Testis (tissue), 3 donors: ENCODE data around the gene IQCC. TPM values are rescaled to one million over a fixed set of nuclear protein-coding genes. Genes with fewer than 3 reads are reported as not detected.
A peak's percentile ranks its signal among the peaks of the same experiment; 100 is the strongest.

Experiments used
- DNase-seq: peaks from one replicate; pipeline ENCODE4 v3.0.0-alpha.2; 2019
- H3K27ac ChIP-seq, 2 donors: fragments of 200-600 bp; sonication (generic); one replicate each; pipeline ENCODE4 v1.5.1; 2019
- H3K27me3 ChIP-seq: fragments of 200-600 bp; sonication (generic); one replicate; pipeline ENCODE4 v1.5.1; 2019
- H3K36me3 ChIP-seq: fragments of 200-600 bp; sonication (generic); one replicate; pipeline ENCODE4 v1.5.1; 2017; ENCODE audit warnings: low read depth; ENCODE audit errors: missing control alignments
- H3K4me1 ChIP-seq: fragments of 200-600 bp; sonication (generic); one replicate; pipeline ENCODE4 v1.5.1; 2019
- H3K4me3 ChIP-seq, 2 donors: fragments of 200-600 bp; sonication (generic); one replicate each; pipeline ENCODE4 v1.5.1; 2017 to 2019
- H3K9me3 ChIP-seq: fragments of 200-600 bp; sonication (generic); one replicate; pipeline ENCODE4 v1.5.1; 2017
- POLR2A ChIP-seq: fragments of 450-650 bp; IDR thresholded peaks from one replicate; pipeline ENCODE4 v1.6.1; 2017; ENCODE audit warnings: antibody characterized with exemption, mild to moderate bottlenecking, moderate library complexity
- WGBS, 2 donors: methylation state at CpG; one replicate each; pipeline ENCODE4 v1.1.5; 2018; 5-methylcytosine and 5-hydroxymethylcytosine counted together
- intact Hi-C: fragments of 100-400 bp; cut with DNase I; formaldehyde crosslinking; loops from one replicate; pipeline ENCODE4 v1.15.1; 2023; ENCODE audit warnings: low total_unique reads
- polyA plus RNA-seq: library from polyadenylated mRNA; stranded (reverse); fragments of 350-450 nt; fragmentation: Illumina TruSeq; extraction: RNeasy Lipid Tissue Mini Kit (QIAGEN cat#74804); gene quantifications from one replicate; pipeline ENCODE4 v1.2.3, GENCODE V29; 2014; ENCODE audit warnings: low read depth, low replicate concordance; ENCODE audit not compliant: insufficient read depth
- total RNA-seq, 2 donors: library from RNA; depleted of rRNA; stranded (reverse); fragments of >200 nt; gene quantifications; one replicate each; pipeline ENCODE4 v1.2.3, GENCODE V29; 2016
- TF ChIP-seq, protein P1 (sequence below), 3 experiments: fragments of 450-650 bp in 2 of 3; fragments of 200-600 bp in 1 of 3; sonication (generic) in 1 of 3; IDR thresholded peaks; one replicate each; pipeline ENCODE4 v1.5.1; 2016 to 2019; ENCODE audit warnings: antibody characterized with exemption in 3 of 3, mild to moderate bottlenecking in 2 of 3, moderate library complexity in 1 of 3

The IQCC gene
- total and polyA plus RNA-seq, 3 donors from 2014 or later, result 11.9 to 21.6 (median 16.3) TPM

DNA sequence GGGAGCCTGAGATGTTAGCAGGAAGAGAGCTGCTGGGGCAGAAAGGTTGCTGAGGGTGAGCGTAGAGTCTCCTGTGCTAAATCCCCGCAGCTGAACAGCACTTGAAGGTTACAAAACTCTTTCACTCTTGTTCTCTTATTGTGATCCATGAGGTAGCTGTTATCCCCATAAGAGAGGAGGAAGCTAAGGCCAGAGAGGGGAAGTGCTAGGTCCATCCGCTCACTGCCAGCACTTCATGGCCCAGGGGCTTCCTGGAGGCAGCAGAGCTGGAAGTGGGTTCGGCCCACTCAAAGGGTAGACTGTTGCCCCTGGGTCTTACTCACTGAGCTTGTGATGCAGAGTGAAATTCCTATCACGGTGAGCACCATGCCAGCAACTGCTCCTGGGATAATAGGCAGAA lies 11.1 kb downstream of the IQCC start:
- Histone ChIP-seq H3K27ac (no peak overlapping the region), H3K36me3 (no peaks in the 10 kb centered on the region), H3K4me3 (no peak overlapping the region), H3K4me1 (peaks cover 25% of the 10 kb centered on the region), H3K9me3 (no peaks in the 10 kb centered on the region), H3K27me3 (no peaks in the 10 kb centered on the region)
- intact Hi-C loops, result no loop called here
- TF ChIP-seq, protein P1, sequence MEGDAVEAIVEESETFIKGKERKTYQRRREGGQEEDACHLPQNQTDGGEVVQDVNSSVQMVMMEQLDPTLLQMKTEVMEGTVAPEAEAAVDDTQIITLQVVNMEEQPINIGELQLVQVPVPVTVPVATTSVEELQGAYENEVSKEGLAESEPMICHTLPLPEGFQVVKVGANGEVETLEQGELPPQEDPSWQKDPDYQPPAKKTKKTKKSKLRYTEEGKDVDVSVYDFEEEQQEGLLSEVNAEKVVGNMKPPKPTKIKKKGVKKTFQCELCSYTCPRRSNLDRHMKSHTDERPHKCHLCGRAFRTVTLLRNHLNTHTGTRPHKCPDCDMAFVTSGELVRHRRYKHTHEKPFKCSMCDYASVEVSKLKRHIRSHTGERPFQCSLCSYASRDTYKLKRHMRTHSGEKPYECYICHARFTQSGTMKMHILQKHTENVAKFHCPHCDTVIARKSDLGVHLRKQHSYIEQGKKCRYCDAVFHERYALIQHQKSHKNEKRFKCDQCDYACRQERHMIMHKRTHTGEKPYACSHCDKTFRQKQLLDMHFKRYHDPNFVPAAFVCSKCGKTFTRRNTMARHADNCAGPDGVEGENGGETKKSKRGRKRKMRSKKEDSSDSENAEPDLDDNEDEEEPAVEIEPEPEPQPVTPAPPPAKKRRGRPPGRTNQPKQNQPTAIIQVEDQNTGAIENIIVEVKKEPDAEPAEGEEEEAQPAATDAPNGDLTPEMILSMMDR (IDR thresholded peaks at IDR 0.05), result no peak
- TF ChIP-seq POLR2A, result no peak
- 91 to 94% methylated on average over 5 of the region's 5 CpGs for WGBS, 2 donors
- no peak for DNase-seq

DNA sequence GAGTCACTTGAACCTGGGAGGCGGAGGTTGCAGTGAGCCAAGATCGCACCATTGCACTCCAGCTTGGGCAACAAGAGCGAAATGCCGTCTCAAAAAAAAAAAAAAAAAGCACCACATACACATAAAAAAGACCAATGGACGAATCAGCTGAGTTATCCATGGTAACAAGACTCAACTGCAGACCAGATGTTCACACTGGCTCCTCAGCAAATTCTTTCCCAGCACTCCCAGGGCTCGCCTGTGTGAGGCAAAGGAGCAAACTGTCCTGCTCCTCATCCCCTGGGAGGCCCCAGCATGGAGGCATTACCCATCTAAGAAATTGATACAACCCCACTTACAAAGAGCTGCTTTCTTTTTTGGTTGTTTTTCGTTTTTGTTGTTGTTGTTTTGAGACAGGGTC lies 13.6 kb downstream of the IQCC start:
- peaks cover 33% of the 10 kb centered on the region for H3K4me1 ChIP-seq
- H3K9me3 ChIP-seq, result no peaks in the 10 kb centered on the region
- H3K27ac ChIP-seq, result peak overlapping the region in 1 of 2 donors; percentile 12
- intact Hi-C loops, result no loop called here
- no peak overlapping the region for H3K4me3 ChIP-seq
- WGBS, 2 donors, result 64 to 72% methylated on average over 7 of the region's 7 CpGs
- no peaks in the 10 kb centered on the region for H3K27me3 ChIP-seq
- no peak for TF ChIP-seq POLR2A
- TF ChIP-seq, protein P1 (IDR thresholded peaks at IDR 0.05), result no peak
- DNase-seq, result no peak
- no peaks in the 10 kb centered on the region for H3K36me3 ChIP-seq

DNA sequence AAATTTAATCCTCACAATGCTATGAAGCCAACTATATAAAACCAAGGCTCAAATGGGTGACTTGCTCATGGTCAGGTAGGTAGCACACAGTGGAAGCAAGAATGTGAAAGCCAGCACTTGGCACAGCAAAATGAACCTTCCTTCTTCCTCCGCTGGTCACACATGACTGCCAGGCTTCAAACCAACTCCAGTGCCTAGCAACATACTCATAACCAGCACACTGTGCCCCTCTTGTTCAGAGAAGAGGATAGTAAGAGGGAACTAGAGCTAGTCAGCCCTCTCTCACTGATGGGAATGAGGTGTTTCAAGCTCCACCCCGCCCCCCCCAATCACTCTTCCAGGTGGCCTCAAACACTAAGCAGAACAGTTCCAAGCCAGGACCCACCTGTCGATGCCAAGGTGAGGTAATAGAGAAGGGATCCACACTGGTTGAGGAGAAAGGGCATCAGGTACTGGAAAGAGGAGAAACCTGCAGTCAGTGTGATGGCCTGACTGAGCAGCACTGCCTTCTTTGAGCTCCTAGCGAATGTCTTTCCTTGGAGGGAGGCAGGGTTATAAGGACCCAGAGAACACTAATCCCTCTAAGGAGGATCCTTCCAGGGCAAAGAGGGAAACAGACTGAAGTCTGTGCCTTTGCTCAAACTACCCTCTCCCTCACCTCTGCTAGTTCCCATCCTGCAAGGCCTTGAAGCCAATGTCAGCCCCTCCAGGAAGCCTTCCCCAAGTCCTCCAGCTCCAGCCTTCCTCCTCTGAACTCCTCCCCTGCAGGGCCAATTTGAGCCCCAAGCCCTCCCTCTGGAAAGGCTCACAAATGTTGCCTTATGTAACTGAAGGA lies 15.5 kb downstream of the IQCC start:
- Histone ChIP-seq H3K4me1 (peaks cover 30% of the 10 kb centered on the region), H3K36me3 (no peaks in the 10 kb centered on the region), H3K27me3 (no peaks in the 10 kb centered on the region), H3K4me3 (peak overlapping the region; percentile 92 to 99), H3K27ac (peak overlapping the region in 1 of 2 donors; percentile 88), H3K9me3 (no peaks in the 10 kb centered on the region)
- intact Hi-C loops, result no loop called here
- WGBS, 2 donors, result 67 to 88% methylated on average over 4 of the region's 4 CpGs
- TF ChIP-seq, protein P1 (IDR thresholded peaks at IDR 0.05), result no peak
- no peak for TF ChIP-seq POLR2A
- DNase-seq, result no peak

DNA sequence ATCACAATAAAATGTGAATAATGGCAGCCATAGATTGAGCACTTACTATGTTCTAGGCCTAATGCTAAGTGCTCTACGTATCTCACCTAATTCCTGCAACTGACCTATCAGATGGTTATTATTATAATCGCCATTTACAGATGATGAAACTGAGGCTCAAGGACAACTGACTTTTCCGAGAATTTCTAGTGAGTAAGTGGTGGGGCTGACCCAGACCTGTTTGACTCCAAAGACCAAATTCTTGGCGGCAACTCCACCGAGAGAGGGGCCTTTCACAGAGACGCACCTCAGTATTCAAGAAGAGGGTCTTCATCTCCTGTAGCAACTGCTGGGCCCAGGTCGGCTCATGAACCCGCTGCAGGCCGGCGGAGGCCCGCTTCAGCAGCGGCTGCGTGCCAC lies 16.1 kb downstream of the IQCC start:
- Histone ChIP-seq H3K4me1 (peaks cover 29% of the 10 kb centered on the region), H3K27me3 (no peaks in the 10 kb centered on the region), H3K9me3 (no peaks in the 10 kb centered on the region), H3K27ac (peak overlapping the region; percentile 88 to 89), H3K36me3 (no peaks in the 10 kb centered on the region), H3K4me3 (peak overlapping the region; percentile 92 to 99)
- TF ChIP-seq, protein P1 (IDR thresholded peaks at IDR 0.05), result no peak
- no peak for TF ChIP-seq POLR2A
- 3 to 9% methylated on average over 7 to 13 of the region's 13 CpGs for WGBS, 2 donors
- no peak for DNase-seq
- intact Hi-C loops, result no loop called here
